Body of pancreas (tissue), 4 donors: ENCODE data around the gene PRSS53. TPM values are rescaled to one million over a fixed set of nuclear protein-coding genes. Genes with fewer than 3 reads are reported as not detected.

Experiments used
- ATAC-seq: fragments of 150-250 bp; one replicate; pipeline ENCODE4 v1.9.1; 2016
- DNase-seq, 4 donors: peaks; one replicate each; pipeline ENCODE4 v3.0.0-alpha.2; 2019
- H3K27ac ChIP-seq, 4 donors: fragments of 200-600 bp; sonication (generic); 1 replicate in 3 of 4; 2 replicates in 1 of 4; pipeline versions ENCODE4 v1.5.1 to v1.6.1; 2016 to 2019; ENCODE audit warnings: mild to moderate bottlenecking in 1 of 4, mixed read lengths in 1 of 4, moderate library complexity in 1 of 4
- H3K27me3 ChIP-seq, 2 donors: fragments of 200-600 bp; sonication (generic); one replicate each; pipeline ENCODE4 v1.6.0; 2016; ENCODE audit warnings: mild to moderate bottlenecking in 1 of 2
- H3K36me3 ChIP-seq, 2 donors: fragments of 200-600 bp; sonication (generic); replicated peaks in 1 of 2; 2 replicates each; pipeline ENCODE4 v1.5.1; 2016; ENCODE audit warnings: low read depth in 2 of 2; ENCODE audit not compliant: insufficient read depth in 1 of 2
- H3K4me1 ChIP-seq: fragments of 200-600 bp; sonication (generic); one replicate; pipeline ENCODE4 v1.6.0; 2016
- H3K4me3 ChIP-seq, 2 donors: fragments of 200-600 bp; sonication (generic); 1 replicate in 1 of 2; 2 replicates in 1 of 2; pipeline ENCODE4 v1.5.1; 2016 to 2019
- H3K9me3 ChIP-seq, 3 donors: fragments of 200-600 bp; sonication (generic); 1 replicate in 2 of 3; 2 replicates in 1 of 3; pipeline ENCODE4 v1.5.1; 2016
- CTCF ChIP-seq, 7 experiments: fragments of 450-650 bp in 4 of 7; fragments of 200-600 bp in 3 of 7; sonication (generic) in 3 of 7; IDR thresholded peaks; one replicate each; pipeline ENCODE4 v1.5.1; 2016 to 2019; ENCODE audit warnings: antibody characterized with exemption in 7 of 7
- POLR2A ChIP-seq, 3 donors: fragments of 450-650 bp; IDR thresholded peaks; one replicate each; pipeline ENCODE4 v1.6.1; 2016; ENCODE audit warnings: antibody characterized with exemption in 3 of 3, mild to moderate bottlenecking in 2 of 3
- WGBS, 2 donors: methylation state at CpG; one replicate each; pipeline ENCODE4 v1.1.5; 2017; 5-methylcytosine and 5-hydroxymethylcytosine counted together
- intact Hi-C: fragments of 100-400 bp; cut with DNase I; formaldehyde crosslinking; loops from one replicate; pipeline ENCODE4 v1.15.1; 2023
- total RNA-seq, 2 donors: library from RNA; depleted of rRNA; stranded (reverse); fragments of >200 nt; gene quantifications; one replicate each; pipeline ENCODE4 v1.1.0, GENCODE V29; 2016

PRSS53 gene
- total RNA-seq, 2 donors from 2014 or later, result 3.0 to 6.0 TPM

GRCh38 chr16:31131841-31132271 lies 43.1 kb upstream of the PRSS53 start:
- Histone ChIP-seq H3K27ac (peak overlapping the region; percentile 89 to 98 (median 94)), H3K9me3 (no peaks in the 10 kb centered on the region), H3K4me3 (no peak overlapping the region), H3K27me3 (no peaks in the 10 kb centered on the region), H3K4me1 (peaks cover 80% of the 10 kb centered on the region), H3K36me3 (peaks cover 0 to 4% of the 10 kb centered on the region in 2 donors)
- peak in 2 of 4 donors; percentile 25 to 48 for DNase-seq
- intact Hi-C loops, result no loop called here
- no peak for TF ChIP-seq CTCF (IDR thresholded peaks at IDR 0.05)
- no peak for ATAC-seq
- 53 to 70% methylated on average over 3 to 5 of the region's 5 CpGs for WGBS, 2 donors

- peaks cover 79% of the 10 kb centered on the region for H3K4me1 ChIP-seq
Measured at GRCh38 chr16:31131416-31131815, 42.7 kb upstream of the PRSS53 start.

GRCh38 chr16:31130899-31131298 lies 42.2 kb upstream of the PRSS53 start:
- peak; percentile 95 to 98 (median 98) for DNase-seq
- 8 to 19% methylated on average over 3 to 6 of the region's 6 CpGs for WGBS, 2 donors
- Histone ChIP-seq H3K4me3 (no peak overlapping the region), H3K27ac (peak overlapping the region; percentile 89 to 98 (median 94)), H3K4me1 (peaks cover 74% of the 10 kb centered on the region), H3K9me3 (no peaks in the 10 kb centered on the region), H3K27me3 (no peaks in the 10 kb centered on the region), H3K36me3 (peaks cover 0 to 4% of the 10 kb centered on the region in 2 donors)
- TF ChIP-seq CTCF (IDR thresholded peaks at IDR 0.05), result peak in 1 of 7 experiments; percentile 9
- peak in 2 of 3 donors; percentile 20 to 23 for TF ChIP-seq POLR2A (IDR thresholded peaks at IDR 0.05)
- peak; percentile 82 for ATAC-seq
- intact Hi-C loops, result no loop called here

More at GRCh38 chr16:31131416-31131815, 42.7 kb upstream of the PRSS53 start:
- H3K27ac ChIP-seq, result peak overlapping the region; percentile 89 to 98 (median 94)
- TF ChIP-seq POLR2A (IDR thresholded peaks at IDR 0.05) (no peak), CTCF (IDR thresholded peaks at IDR 0.05) (no peak)
- H3K4me3 ChIP-seq, result no peak overlapping the region
- H3K36me3 ChIP-seq, result peaks cover 0 to 4% of the 10 kb centered on the region in 2 donors
- 69 to 73% methylated on average over 10 to 11 of the region's 11 CpGs for WGBS, 2 donors
- DNase-seq (peak in 1 of 4 donors; percentile 34), ATAC-seq (no peak)
- no peaks in the 10 kb centered on the region for H3K27me3 ChIP-seq
- intact Hi-C loops, result no loop called here
- no peaks in the 10 kb centered on the region for H3K9me3 ChIP-seq

GRCh38 chr16:31130336-31130891 lies 41.7 kb upstream of the PRSS53 start:
- Histone ChIP-seq H3K36me3 (peaks cover 0 to 4% of the 10 kb centered on the region in 2 donors), H3K4me1 (peaks cover 71% of the 10 kb centered on the region), H3K4me3 (no peak overlapping the region), H3K27ac (peak overlapping the region; percentile 89 to 98 (median 94)), H3K27me3 (no peaks in the 10 kb centered on the region), H3K9me3 (no peaks in the 10 kb centered on the region)
- ATAC-seq, result peak; percentile 25
- intact Hi-C loops, result no loop called here
- peak in 3 of 4 donors; percentile 58 to 65 (median 62) for DNase-seq
- TF ChIP-seq POLR2A (IDR thresholded peaks at IDR 0.05), result no peak
- WGBS, 2 donors, result 34 to 42% methylated on average over 4 to 10 of the region's 10 CpGs

- H3K4me1 ChIP-seq, result peaks cover 71% of the 10 kb centered on the region
- no peaks in the 10 kb centered on the region for H3K27me3 ChIP-seq
- peaks cover 0 to 4% of the 10 kb centered on the region in 2 donors for H3K36me3 ChIP-seq
- ATAC-seq, result no peak
- H3K27ac ChIP-seq, result peak overlapping the region; percentile 89 to 98 (median 94)
- DNase-seq, result peak; percentile 49 to 71 (median 52)
- WGBS, 2 donors, result 36 to 44% methylated on average over 21 to 29 of the region's 29 CpGs
- intact Hi-C loops, result no loop called here
- no peaks in the 10 kb centered on the region for H3K9me3 ChIP-seq
- H3K4me3 ChIP-seq, result no peak overlapping the region
- TF ChIP-seq CTCF (IDR thresholded peaks at IDR 0.05) (no peak), POLR2A (IDR thresholded peaks at IDR 0.05) (no peak)
Measured at GRCh38 chr16:31129568-31130335, 41.0 kb upstream of the PRSS53 start.
